Measurements from ENCODE around the gene PTPN6. TPM values are rescaled to one million over a fixed set of nuclear protein-coding genes. Genes with fewer than 3 reads are reported as not detected.
A peak's percentile ranks its signal among the peaks of the same experiment; 100 is the strongest.

The PTPN6 gene
- total RNA-seq, 1 donor = 0.36 TPM

DNA sequence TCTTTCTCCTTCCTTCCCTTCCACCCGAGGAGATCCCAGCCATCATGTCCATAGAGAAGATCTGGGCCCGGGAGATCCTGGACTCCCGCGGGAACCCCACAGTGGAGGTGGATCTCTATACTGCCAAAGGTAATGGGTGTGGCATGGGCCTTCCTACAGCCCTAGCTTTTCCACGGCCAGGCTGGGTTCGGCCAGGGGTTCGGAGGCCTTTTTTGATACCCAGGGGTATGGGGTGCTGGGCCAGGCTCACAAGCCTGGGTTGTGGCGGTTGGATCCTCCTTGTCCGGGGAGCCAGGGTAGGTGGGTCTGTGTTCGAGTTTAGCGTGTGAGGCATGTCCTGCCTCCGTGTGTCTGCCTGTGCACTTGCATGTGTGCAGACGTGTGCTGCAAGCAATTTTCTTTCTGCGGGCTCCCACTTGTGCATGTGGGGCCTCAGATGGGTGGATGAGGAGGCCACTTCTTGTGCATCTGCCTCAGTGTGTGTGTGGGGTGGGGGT lies 35.3 kb upstream of the PTPN6 start:
- no peak overlapping the region for H2AFZ ChIP-seq (ENCODE audit: low read length)
- H3K4me3 ChIP-seq (ENCODE audit: insufficient read depth, low read length) = no peak overlapping the region
- no peak for TF ChIP-seq CTCF (IDR thresholded peaks at IDR 0.05; ENCODE audit: extremely low read depth, low read depth, low read length)

DNA sequence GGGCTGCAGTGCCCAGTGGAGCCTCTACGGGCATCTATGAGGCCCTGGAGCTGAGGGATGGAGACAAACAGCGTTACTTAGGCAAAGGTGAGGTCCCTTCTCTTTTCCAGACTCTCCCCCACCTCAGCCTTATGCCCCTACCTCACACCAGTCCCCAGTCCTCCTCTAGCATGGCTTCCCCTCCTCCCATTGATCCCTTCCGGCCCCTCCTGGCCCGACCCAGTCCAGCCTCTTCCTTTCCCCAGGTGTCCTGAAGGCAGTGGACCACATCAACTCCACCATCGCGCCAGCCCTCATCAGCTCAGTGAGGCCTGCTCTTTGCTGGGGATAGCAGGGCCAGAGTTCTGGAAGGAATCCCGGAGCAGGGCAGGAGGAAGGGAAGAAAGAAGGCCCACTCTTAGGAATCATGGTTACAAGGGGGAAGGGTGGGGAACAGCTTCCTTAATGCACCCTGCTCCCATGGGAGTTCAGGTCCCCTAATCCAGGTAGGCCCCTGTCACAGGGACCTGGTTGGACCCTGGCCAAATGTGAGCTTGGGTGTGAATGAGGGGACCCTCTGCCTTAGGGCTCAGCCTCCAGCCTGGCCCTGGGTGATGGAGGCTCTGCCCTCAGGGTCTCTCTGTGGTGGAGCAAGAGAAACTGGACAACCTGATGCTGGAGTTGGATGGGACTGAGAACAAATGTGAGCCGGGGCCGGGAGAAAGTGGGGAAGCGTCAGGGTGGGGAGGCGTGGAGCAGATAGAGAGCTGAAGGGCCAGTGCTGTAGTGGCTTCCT lies 34.5 kb upstream of the PTPN6 start:
- no peak for DNase-seq (ENCODE audit: insufficient read length, low spot score, missing footprints)
- no peak for TF ChIP-seq CTCF (IDR thresholded peaks at IDR 0.05; ENCODE audit: extremely low read depth, low read depth, low read length)
- H3K4me3 ChIP-seq (ENCODE audit: insufficient read depth, low read length) = no peak overlapping the region

More for the DNA sequence above, 35.3 kb upstream of the PTPN6 start:
- DNase-seq (ENCODE audit: insufficient read length, low spot score, missing footprints) = no peak
- peak overlapping the region; percentile 85 for H3K4me2 ChIP-seq (ENCODE audit: insufficient read depth, low read length)
- H3K36me3 ChIP-seq (ENCODE audit: insufficient read depth, low read length) = peaks cover 6% of the 10 kb centered on the region
- H3K9me3 ChIP-seq (ENCODE audit: low read depth, low read length) = no peaks in the 10 kb centered on the region
- H3K27me3 ChIP-seq (ENCODE audit: insufficient read depth, low read length) = no peaks in the 10 kb centered on the region
- peaks cover 4% of the 10 kb centered on the region for H4K20me1 ChIP-seq (ENCODE audit: insufficient read depth, low read length)
- peaks cover 19% of the 10 kb centered on the region for H3K79me2 ChIP-seq (ENCODE audit: insufficient read depth, low read length)
- peaks cover 22% of the 10 kb centered on the region for H3K4me1 ChIP-seq (ENCODE audit: insufficient read depth, low read length)
- no peak overlapping the region for H3K27ac ChIP-seq (ENCODE audit: low read depth, low read length)

GRCh38 chr12:6917491-6918231 lies 33.5 kb upstream of the PTPN6 start:
- H3K4me2 ChIP-seq (ENCODE audit: insufficient read depth, low read length) = no peak overlapping the region

More for the DNA sequence above, 34.5 kb upstream of the PTPN6 start:
- no peak overlapping the region for H3K4me2 ChIP-seq (ENCODE audit: insufficient read depth, low read length)
- peaks cover 12% of the 10 kb centered on the region for H3K36me3 ChIP-seq (ENCODE audit: insufficient read depth, low read length)
- no peak overlapping the region for H2AFZ ChIP-seq (ENCODE audit: low read length)
- H3K27ac ChIP-seq (ENCODE audit: low read depth, low read length) = no peak overlapping the region
- H3K4me1 ChIP-seq (ENCODE audit: insufficient read depth, low read length) = peaks cover 22% of the 10 kb centered on the region
- peaks cover 4% of the 10 kb centered on the region for H4K20me1 ChIP-seq (ENCODE audit: insufficient read depth, low read length)
- peaks cover 19% of the 10 kb centered on the region for H3K79me2 ChIP-seq (ENCODE audit: insufficient read depth, low read length)
- H3K9me3 ChIP-seq (ENCODE audit: low read depth, low read length) = no peaks in the 10 kb centered on the region
- no peaks in the 10 kb centered on the region for H3K27me3 ChIP-seq (ENCODE audit: insufficient read depth, low read length)

More at GRCh38 chr12:6917491-6918231, 33.5 kb upstream of the PTPN6 start:
- Histone ChIP-seq H3K9me3 (ENCODE audit: low read depth, low read length) (no peaks in the 10 kb centered on the region), H3K79me2 (ENCODE audit: insufficient read depth, low read length) (peaks cover 19% of the 10 kb centered on the region), H3K4me1 (ENCODE audit: insufficient read depth, low read length) (peaks cover 22% of the 10 kb centered on the region), H3K27ac (ENCODE audit: low read depth, low read length) (peak overlapping the region; percentile 11), H2AFZ (ENCODE audit: low read length) (no peak overlapping the region), H3K27me3 (ENCODE audit: insufficient read depth, low read length) (no peaks in the 10 kb centered on the region), H3K4me3 (ENCODE audit: insufficient read depth, low read length) (no peak overlapping the region), H3K36me3 (ENCODE audit: insufficient read depth, low read length) (peaks cover 16% of the 10 kb centered on the region), H4K20me1 (ENCODE audit: insufficient read depth, low read length) (peaks cover 4% of the 10 kb centered on the region)
- peak; percentile 95 for DNase-seq (ENCODE audit: insufficient read length, low spot score, missing footprints)
- TF ChIP-seq CTCF (IDR thresholded peaks at IDR 0.05; ENCODE audit: extremely low read depth, low read depth, low read length) = no peak
